Measurements from ENCODE around the gene MAP4K2.

GRCh38 chr11:64759131-64759721, 43.8 kb downstream of the MAP4K2 start:
- TF ChIP-seq POLR2A (IDR thresholded peaks at IDR 0.05; ENCODE audit: low read depth, low read length) (no peak), POLR2AphosphoS5 (IDR thresholded peaks at IDR 0.05; ENCODE audit: low read depth, low read length) (no peak), TAF1 (IDR thresholded peaks at IDR 0.05; ENCODE audit: borderline replicate concordance, low read depth, low read length) (no peak)
